Skeletal muscle tissue (tissue), 4 donors: ENCODE measurements around the gene NOL9. TPM values are rescaled to one million over a fixed set of nuclear protein-coding genes. Genes with fewer than 3 reads are reported as not detected.

Experiments used
- H3K27ac ChIP-seq: one replicate; pipeline ENCODE4 v1.7.0; 2013; ENCODE audit warnings: mild to moderate bottlenecking, low read depth, low read length, inconsistent platforms
- H3K27me3 ChIP-seq, 3 donors: one replicate each; pipeline ENCODE4 v1.7.0; 2013; ENCODE audit warnings: low read length in 3 of 3; ENCODE audit not compliant: control insufficient read depth in 3 of 3, insufficient read depth in 3 of 3
- H3K36me3 ChIP-seq, 3 donors: one replicate each; pipeline ENCODE4 v1.7.0; 2013; ENCODE audit warnings: low read length in 3 of 3; ENCODE audit not compliant: control insufficient read depth in 3 of 3, insufficient read depth in 3 of 3
- H3K4me1 ChIP-seq, 3 donors: one replicate each; pipeline ENCODE4 v1.7.0; 2013; ENCODE audit warnings: low read length in 3 of 3, mild to moderate bottlenecking in 3 of 3; ENCODE audit not compliant: control insufficient read depth in 3 of 3, insufficient read depth in 3 of 3
- H3K4me3 ChIP-seq, 3 donors: one replicate each; pipeline ENCODE4 v1.7.0; 2013; ENCODE audit warnings: low read length in 3 of 3
- H3K9ac ChIP-seq, 3 donors: one replicate each; pipeline ENCODE4 v1.7.0; 2013; ENCODE audit warnings: low read length in 3 of 3, mild to moderate bottlenecking in 3 of 3, moderate library complexity in 2 of 3, low read depth in 1 of 3
- H3K9me3 ChIP-seq, 3 donors: one replicate each; pipeline ENCODE4 v1.7.0; 2013; ENCODE audit warnings: low read length in 3 of 3; ENCODE audit not compliant: control insufficient read depth in 3 of 3
- total RNA-seq: library from RNA; depleted of rRNA; stranded (reverse); fragments of >200 nt; gene quantifications from one replicate; pipeline ENCODE4 v1.2.3, GENCODE V29; 2014
- donor health status: Osteomylitis.

The NOL9 gene
- total RNA-seq, 1 donor from 2014 or later, result 24.0 TPM

DNA sequence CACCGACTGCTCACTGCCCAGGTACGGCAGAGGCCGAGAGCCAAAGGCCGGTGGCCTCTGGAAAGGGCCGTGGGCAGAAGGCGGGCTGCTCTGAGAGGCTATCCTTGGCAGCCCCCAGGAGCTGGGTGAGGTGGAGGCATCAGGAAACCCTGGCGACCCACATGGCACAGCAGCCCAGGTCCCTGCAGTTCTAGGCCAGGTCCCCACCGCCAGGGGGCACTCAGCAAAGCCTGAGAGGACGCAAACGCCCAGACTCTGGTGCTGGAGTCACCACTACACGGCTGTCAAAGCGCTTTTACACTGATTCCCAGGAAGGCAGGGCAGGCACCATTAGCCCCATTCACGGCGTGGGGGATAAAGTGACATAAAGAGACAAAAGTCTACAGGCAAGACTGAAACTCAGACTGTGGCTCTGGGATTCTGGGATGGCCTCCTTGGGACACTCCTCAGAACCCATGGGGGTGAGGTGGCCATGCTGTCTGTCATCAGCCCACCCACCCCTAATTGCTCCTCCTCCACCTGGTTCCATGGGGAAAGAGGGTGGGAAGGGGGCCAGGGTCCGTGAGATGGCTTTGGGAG is 67.8 kb downstream of the NOL9 start:
- H3K9ac ChIP-seq, result peak overlapping the region in 1 of 3 donors; percentile 16

DNA sequence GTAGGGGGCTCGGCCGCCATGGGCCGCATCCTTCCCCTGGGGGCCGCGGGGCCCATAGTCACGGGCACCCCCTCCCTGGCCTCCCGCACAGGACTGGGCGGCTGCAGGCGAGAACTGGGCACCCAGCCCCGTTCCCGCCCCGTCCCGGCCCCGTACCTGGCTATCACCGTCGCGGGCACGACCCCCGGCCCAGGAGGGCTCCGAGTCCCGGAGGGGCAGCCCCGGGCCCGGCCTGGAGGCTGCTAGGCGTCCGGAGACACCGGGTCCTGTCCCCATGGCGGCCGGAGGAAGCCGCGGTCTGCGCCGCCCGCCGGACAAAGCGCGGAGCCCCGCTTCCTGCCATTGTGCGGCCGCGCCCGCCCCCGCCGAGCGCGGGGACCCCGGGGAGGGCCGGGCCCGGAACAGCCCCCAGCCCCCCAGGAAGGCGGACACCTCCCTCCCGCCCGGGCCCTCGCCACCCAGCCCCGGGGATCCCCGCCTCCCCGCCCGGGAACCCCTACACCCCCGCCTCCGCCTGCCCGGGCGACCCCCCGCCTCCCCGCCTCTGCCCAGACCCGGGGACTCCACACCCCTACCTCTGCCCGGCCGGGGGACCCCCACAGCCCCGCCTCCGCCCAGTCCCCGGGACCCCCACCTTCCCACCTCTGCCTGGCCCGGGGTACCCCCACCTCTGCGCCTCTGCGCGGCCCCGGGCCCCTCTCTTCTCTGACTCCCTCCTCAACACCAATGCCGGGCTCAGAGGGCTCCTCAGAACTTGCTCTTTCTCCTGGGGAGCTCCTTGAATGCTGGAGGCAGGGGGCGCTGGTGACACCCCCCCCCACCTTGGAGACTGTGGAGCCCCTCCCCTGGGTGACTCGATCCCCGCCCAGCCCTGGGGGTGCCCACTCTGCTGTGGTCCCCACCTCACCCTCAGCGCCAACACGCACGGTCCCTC is 68.9 kb downstream of the NOL9 start:
- no peak overlapping the region for H3K9ac ChIP-seq
- no peaks in the 10 kb centered on the region for H3K36me3 ChIP-seq
- no peak overlapping the region for H3K27ac ChIP-seq
- peak overlapping the region in 1 of 3 donors; percentile 35 for H3K4me3 ChIP-seq
- peaks cover 12 to 16% (median 12%) of the 10 kb centered on the region in 3 donors for H3K4me1 ChIP-seq
- H3K9me3 ChIP-seq, result no peaks in the 10 kb centered on the region
- peaks cover 18 to 25% (median 20%) of the 10 kb centered on the region in 3 donors for H3K27me3 ChIP-seq

More for the DNA sequence above, 67.8 kb downstream of the NOL9 start:
- H3K27me3 ChIP-seq, result peaks cover 18 to 28% (median 27%) of the 10 kb centered on the region in 3 donors
- H3K4me3 ChIP-seq, result peak overlapping the region in 1 of 3 donors; percentile 13
- H3K27ac ChIP-seq, result no peak overlapping the region
- H3K4me1 ChIP-seq, result peaks cover 12 to 18% (median 13%) of the 10 kb centered on the region in 3 donors
- no peaks in the 10 kb centered on the region for H3K9me3 ChIP-seq
- H3K36me3 ChIP-seq, result no peaks in the 10 kb centered on the region

DNA sequence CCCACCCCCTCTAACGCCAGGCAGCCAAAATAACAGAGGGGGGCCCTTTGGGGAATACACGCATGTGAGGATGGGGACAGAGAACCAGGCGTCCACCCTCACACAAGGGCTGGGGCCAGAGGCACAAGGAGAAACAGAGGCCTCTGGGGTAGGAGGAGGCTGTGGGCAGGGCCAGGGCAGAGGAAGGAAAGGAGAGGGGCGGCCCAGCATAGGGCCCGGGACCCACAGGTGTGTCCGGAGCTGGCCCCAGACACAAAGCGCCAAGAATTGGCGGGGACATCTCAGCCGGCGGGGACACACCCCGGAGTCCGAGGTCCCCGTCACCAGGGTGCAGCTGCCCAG is 69.5 kb downstream of the NOL9 start:
- H3K4me1 ChIP-seq, result peaks cover 6 to 10% (median 8%) of the 10 kb centered on the region in 3 donors
- no peak overlapping the region for H3K27ac ChIP-seq
- no peak overlapping the region for H3K9ac ChIP-seq
- H3K36me3 ChIP-seq, result no peaks in the 10 kb centered on the region
- peaks cover 16 to 20% (median 18%) of the 10 kb centered on the region in 3 donors for H3K27me3 ChIP-seq
- H3K4me3 ChIP-seq, result peak overlapping the region in 1 of 3 donors; percentile 35
- H3K9me3 ChIP-seq, result no peaks in the 10 kb centered on the region

DNA sequence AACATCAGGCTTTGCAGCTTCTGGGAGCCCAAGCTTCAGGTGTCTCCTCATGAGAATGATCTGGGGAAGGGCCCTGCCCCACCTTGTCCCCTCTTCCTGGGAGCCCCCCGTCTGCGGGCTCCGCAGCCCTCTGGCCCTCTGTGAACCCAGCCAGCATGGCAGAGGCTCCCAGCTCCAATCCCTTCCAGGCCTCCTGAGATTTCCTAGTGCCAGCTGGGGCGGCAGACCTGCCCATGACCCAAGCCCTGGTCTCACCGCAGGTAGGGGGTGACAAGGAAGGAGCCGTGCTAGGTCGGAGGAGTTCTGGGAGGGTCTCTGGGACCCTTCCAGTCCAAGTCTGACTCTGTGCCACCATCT is 70.6 kb downstream of the NOL9 start:
- Histone ChIP-seq H3K27me3 (peaks cover 10 to 20% (median 18%) of the 10 kb centered on the region in 3 donors), H3K4me3 (no peak overlapping the region), H3K27ac (no peak overlapping the region), H3K4me1 (peaks cover 6 to 8% (median 8%) of the 10 kb centered on the region in 3 donors), H3K9me3 (no peaks in the 10 kb centered on the region), H3K36me3 (no peaks in the 10 kb centered on the region), H3K9ac (no peak overlapping the region)

DNA sequence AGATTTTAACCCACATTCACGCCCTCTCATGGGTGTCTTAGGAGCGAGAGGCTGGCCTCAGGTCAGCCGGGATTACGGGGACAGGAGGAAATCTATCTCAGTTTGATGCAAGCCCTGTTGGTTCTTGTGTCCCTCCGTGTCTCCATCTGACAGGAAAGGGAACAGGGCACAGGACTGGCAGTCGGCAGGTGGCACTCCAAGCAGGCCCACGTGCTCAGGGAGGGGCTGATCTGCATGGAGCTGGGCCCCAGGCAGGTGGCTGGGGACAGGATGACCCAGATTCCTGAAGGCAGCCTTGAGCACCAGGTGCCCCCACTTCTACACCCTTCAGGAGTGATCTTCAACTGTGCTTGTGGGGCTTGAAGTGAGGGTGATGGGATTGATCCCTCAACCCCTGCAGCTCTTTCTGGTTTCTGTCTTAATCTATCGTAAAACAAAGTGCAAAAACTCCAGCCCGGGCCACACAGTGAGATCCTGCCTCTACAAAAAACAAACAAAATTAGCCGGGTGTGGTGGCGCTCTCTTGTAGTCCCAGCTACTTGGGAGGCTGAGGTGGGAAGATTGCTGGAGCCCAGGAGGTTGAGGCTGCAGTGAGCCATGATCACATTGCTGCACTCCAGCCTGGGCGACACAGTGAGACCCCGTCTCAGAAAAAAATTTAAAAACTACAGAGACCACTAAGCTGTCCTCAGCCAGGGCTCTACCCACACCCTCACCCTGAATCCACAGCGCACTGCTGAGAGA is 71.1 kb downstream of the NOL9 start:
- H3K9me3 ChIP-seq, result no peaks in the 10 kb centered on the region
- peaks cover 10 to 20% (median 18%) of the 10 kb centered on the region in 3 donors for H3K27me3 ChIP-seq
- H3K4me3 ChIP-seq, result no peak overlapping the region
- no peak overlapping the region for H3K27ac ChIP-seq
- H3K9ac ChIP-seq, result no peak overlapping the region
- no peaks in the 10 kb centered on the region for H3K36me3 ChIP-seq
- H3K4me1 ChIP-seq, result peaks cover 6 to 8% (median 8%) of the 10 kb centered on the region in 3 donors

DNA sequence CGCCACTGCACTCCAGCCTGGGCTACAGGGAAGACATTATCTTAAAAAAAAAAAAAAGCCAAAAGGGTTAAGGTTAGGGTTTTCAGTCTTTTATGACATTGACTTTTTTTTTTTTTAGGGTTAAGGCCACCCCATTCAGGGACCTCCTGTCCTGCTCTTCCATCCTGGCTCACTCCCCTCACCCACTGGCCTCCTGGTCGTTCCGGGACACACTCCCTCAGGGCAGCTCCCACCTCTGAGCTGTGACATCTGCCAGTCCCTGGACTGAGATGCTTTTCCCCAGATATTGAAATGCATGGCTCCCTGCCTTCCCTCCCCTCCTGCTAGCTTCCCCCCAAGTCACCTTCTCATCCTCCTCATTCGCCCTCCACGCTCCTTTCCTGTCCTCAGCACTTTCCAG is 72.5 kb downstream of the NOL9 start:
- Histone ChIP-seq H3K36me3 (no peaks in the 10 kb centered on the region), H3K9ac (no peak overlapping the region), H3K9me3 (no peaks in the 10 kb centered on the region), H3K27ac (no peak overlapping the region), H3K27me3 (peaks cover 10 to 20% (median 18%) of the 10 kb centered on the region in 3 donors), H3K4me1 (peaks cover 6 to 8% (median 8%) of the 10 kb centered on the region in 3 donors), H3K4me3 (no peak overlapping the region)

DNA sequence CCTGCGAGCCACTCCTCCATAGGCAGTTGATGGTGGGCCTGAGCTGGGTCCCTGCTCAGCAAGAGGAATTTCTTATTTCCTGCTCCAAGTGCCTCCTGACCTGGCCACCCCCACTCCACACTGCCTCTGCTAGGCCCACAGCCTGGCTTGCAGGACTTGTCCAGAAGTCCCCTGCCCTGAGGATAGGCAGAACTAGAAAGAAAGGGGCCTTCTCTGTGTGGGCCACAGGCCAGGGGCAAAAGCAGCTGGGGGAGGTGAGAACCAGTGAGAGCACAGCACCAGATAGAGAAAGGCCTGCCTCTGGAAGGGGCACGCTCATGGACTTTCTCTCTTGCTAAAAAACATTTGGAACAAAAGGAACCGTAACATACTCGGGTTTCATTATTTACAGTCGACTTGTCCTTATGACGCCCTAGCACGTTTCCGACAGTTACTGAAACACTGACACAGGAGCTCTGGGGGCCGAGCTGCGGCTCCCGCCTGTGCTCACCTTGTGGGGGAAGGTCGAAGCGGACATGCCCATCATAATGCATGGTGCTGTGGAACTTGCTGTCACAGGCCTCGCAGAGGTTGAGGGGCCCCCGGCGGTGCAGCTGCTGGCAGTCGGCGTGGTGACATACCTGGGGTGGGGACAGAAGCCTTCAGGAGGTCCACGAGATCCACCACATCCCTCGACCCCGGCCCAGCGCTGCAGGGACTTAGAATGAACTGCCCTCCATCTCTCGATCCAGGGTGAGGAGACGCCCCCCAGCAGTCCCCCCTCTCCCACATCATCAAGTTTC is 77.1 kb downstream of the NOL9 start:
- H3K9me3 ChIP-seq, result no peaks in the 10 kb centered on the region
- peaks cover 0 to 5% (median 3%) of the 10 kb centered on the region in 3 donors for H3K36me3 ChIP-seq
- no peak overlapping the region for H3K4me3 ChIP-seq
- no peaks in the 10 kb centered on the region for H3K4me1 ChIP-seq
- H3K27ac ChIP-seq, result no peak overlapping the region
- H3K27me3 ChIP-seq, result peaks cover 0 to 4% (median 2%) of the 10 kb centered on the region in 3 donors
- no peak overlapping the region for H3K9ac ChIP-seq

DNA sequence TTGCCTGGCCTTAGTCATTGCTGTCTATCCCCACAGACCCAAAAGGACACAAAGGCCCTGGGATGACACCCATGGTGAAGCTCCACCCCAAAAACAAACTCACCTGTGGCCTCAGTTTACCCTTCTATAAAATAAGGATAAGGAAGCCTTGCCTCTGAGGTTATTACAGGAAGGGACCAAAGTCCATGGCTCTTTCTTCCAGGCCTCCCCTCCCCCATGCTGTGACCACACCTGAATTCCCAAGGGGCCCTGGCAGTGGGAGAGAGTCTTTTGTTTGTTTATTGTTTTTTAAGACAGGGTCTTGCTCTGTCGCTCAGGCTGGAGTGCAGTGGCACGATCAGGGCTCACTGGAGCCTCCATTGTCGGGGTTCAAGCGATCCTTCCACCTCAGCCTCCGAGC is 77.8 kb downstream of the NOL9 start:
- no peak overlapping the region for H3K4me3 ChIP-seq
- peaks cover 0 to 5% (median 3%) of the 10 kb centered on the region in 3 donors for H3K36me3 ChIP-seq
- H3K9ac ChIP-seq, result no peak overlapping the region
- H3K27me3 ChIP-seq, result peaks cover 0 to 8% (median 2%) of the 10 kb centered on the region in 3 donors
- no peak overlapping the region for H3K27ac ChIP-seq
- no peaks in the 10 kb centered on the region for H3K4me1 ChIP-seq
- no peaks in the 10 kb centered on the region for H3K9me3 ChIP-seq

DNA sequence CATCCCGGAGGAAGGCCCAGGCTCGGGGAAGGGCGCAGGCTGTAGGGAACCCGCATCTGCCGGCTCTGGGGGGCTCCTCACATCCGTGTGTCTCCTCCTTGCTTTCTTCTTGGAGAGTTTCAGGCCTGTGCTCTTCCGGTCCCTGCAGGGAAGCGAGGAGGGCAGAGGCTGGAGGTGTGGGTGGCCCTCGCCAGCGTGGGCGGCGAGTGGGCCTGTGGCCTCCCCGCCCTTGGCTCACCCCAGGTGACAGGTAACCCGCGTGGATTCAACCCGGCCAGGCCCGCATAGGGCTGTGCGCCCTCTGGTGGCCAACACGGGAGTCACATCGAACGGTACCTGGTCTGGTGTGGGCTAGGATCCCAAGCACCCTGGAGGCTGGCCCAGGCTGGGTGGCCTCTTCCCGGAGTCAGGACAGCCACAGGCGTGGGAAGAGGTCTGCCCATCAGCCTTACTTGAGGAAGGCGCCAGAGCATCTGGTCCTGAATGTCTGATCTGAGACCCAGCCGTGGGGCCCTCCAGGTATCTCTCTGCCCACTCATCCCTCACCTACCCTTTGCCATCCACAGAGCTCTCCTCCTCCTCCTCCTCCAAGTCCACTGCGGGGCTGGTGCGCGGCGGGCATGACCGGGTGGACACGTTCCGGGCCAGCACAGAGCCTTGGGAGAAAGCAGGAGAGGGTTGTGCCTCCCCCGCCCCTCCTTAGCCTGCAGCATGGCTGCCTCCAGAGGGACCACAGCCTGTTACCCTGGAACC is 78.8 kb downstream of the NOL9 start:
- Histone ChIP-seq H3K4me1 (no peaks in the 10 kb centered on the region), H3K27me3 (peaks cover 0 to 8% (median 2%) of the 10 kb centered on the region in 3 donors), H3K27ac (no peak overlapping the region), H3K9me3 (no peaks in the 10 kb centered on the region), H3K36me3 (peaks cover 0 to 5% (median 3%) of the 10 kb centered on the region in 3 donors), H3K4me3 (no peak overlapping the region), H3K9ac (no peak overlapping the region)
